ENCODE measurements around the gene MINK1.
"Not testable (repeated sequence)": the region's sequence is repeated elsewhere in the genome, so short reads cannot be mapped to it uniquely, and the experiment has no call there.

Gene MINK1

GRCh38 chr17:4812690-4813089 is 20.4 kb upstream of the MINK1 start:
- DNase-seq, result no peak

GRCh38 chr17:4815043-4815675 is 18.0 kb upstream of the MINK1 start:
- DNase-seq, result no peak

- DNase-seq, result no peak
Observed at GRCh38 chr17:4816826-4817225, 16.3 kb upstream of the MINK1 start.

- DNase-seq, result no peak
Observed at GRCh38 chr17:4818276-4818675, 14.9 kb upstream of the MINK1 start.

- no peak for DNase-seq
Observed at GRCh38 chr17:4822835-4823234, 10.3 kb upstream of the MINK1 start.

GRCh38 chr17:4823373-4824089 is 9.6 kb upstream of the MINK1 start:
- DNase-seq, result no peak

GRCh38 chr17:4827399-4827798 is 5.7 kb upstream of the MINK1 start:
- DNase-seq, result peak; percentile 33

GRCh38 chr17:4832829-4833177 is 337 bp upstream of the MINK1 start:
- not testable (repeated sequence) for DNase-seq

GRCh38 chr17:4833941-4834680 is 971 bp downstream of the MINK1 start:
- DNase-seq, result peak; percentile 44

GRCh38 chr17:4834681-4835020 is 1.5 kb downstream of the MINK1 start:
- DNase-seq, result no peak

GRCh38 chr17:4836221-4836620 is 3.1 kb downstream of the MINK1 start:
- no peak for DNase-seq

GRCh38 chr17:4837471-4838308 is 4.5 kb downstream of the MINK1 start:
- no peak for DNase-seq

GRCh38 chr17:4838309-4838785 is 5.2 kb downstream of the MINK1 start:
- DNase-seq, result no peak

- DNase-seq, result no peak
Observed at GRCh38 chr17:4839221-4839620, 6.1 kb downstream of the MINK1 start.

- DNase-seq, result no peak
Observed at GRCh38 chr17:4839965-4840892, 7.1 kb downstream of the MINK1 start.

- no peak for DNase-seq
Observed at GRCh38 chr17:4840893-4841242, 7.7 kb downstream of the MINK1 start.

GRCh38 chr17:4842376-4842775 is 9.2 kb downstream of the MINK1 start:
- no peak for DNase-seq

- no peak for DNase-seq
Observed at GRCh38 chr17:4843321-4844000, 10.3 kb downstream of the MINK1 start.

- DNase-seq, result no peak
Observed at GRCh38 chr17:4845118-4845517, 12.0 kb downstream of the MINK1 start.

- DNase-seq, result no peak
Observed at GRCh38 chr17:4846635-4847390, 13.7 kb downstream of the MINK1 start.

Measured in NCI-H146 (cell line).